OCI-LY1 (cell line): ENCODE data around the gene FOXA1.

Source experiments
- H2AFZ ChIP-seq: fragments of 200-600 bp; sonication (generic), shearing (Covaris generic); 2 replicates; pipeline ENCODE4 v1.6.0; 2014; ENCODE audit warnings: antibody characterized with exemption, mild to moderate bottlenecking, low read length
- H3F3A ChIP-seq: fragments of 200-600 bp; sonication (generic), shearing (Covaris generic); 2 replicates; pipeline ENCODE4 v1.6.0; 2014; ENCODE audit warnings: mild to moderate bottlenecking, antibody characterized with exemption, low read length, moderate library complexity; ENCODE audit not compliant: insufficient read depth
- H3K27ac ChIP-seq: fragments of 200-600 bp; sonication (generic); 2 replicates; pipeline ENCODE4 v1.5.1; 2014; ENCODE audit warnings: low read length, mixed run types, mild to moderate bottlenecking, low read depth; ENCODE audit not compliant: poor library complexity, severe bottlenecking
- H3K27me3 ChIP-seq: fragments of 200-600 bp; sonication (generic); 2 replicates; pipeline ENCODE4 v1.6.0; 2014; ENCODE audit warnings: antibody characterized with exemption, mild to moderate bottlenecking, low read length, moderate library complexity; ENCODE audit not compliant: insufficient read depth
- H3K36me3 ChIP-seq: fragments of 200-600 bp; sonication (generic); 2 replicates; pipeline ENCODE4 v1.6.1; 2014; ENCODE audit warnings: mild to moderate bottlenecking, antibody characterized with exemption, low read length, moderate library complexity, mixed read lengths; ENCODE audit not compliant: insufficient read depth
- H3K4me1 ChIP-seq: fragments of 200-600 bp; sonication (generic); 2 replicates; pipeline ENCODE4 v1.5.1; 2014; ENCODE audit warnings: mild to moderate bottlenecking, low read length, moderate library complexity; ENCODE audit not compliant: insufficient read depth, severe bottlenecking
- H3K4me2 ChIP-seq: fragments of 200-600 bp; sonication (generic), shearing (Covaris generic); 2 replicates; pipeline ENCODE4 v1.6.1; 2014; ENCODE audit warnings: low read length
- H3K4me3 ChIP-seq: fragments of 200-600 bp; sonication (generic); 2 replicates; pipeline ENCODE4 v1.5.1; 2014; ENCODE audit warnings: low read length, low read depth, mild to moderate bottlenecking, mixed read lengths; ENCODE audit not compliant: poor library complexity, severe bottlenecking
- H3K79me2 ChIP-seq: fragments of 200-600 bp; shearing (Covaris generic); 2 replicates; pipeline ENCODE4 v1.6.1; 2016; ENCODE audit warnings: mixed run types, low read length, mixed read lengths; ENCODE audit not compliant: insufficient read depth
- H3K9ac ChIP-seq: fragments of 200-600 bp; sonication (generic), shearing (Covaris generic); 2 replicates; pipeline ENCODE4 v1.6.1; 2014; ENCODE audit warnings: mild to moderate bottlenecking, low read length, mixed read lengths
- H3K9me2 ChIP-seq: fragments of 200-600 bp; sonication (generic), shearing (Covaris generic); 2 replicates; pipeline ENCODE4 v1.6.1; 2014; ENCODE audit warnings: low read depth, mild to moderate bottlenecking, low read length, mixed read lengths
- H3K9me3 ChIP-seq: fragments of 200-600 bp; shearing (Covaris generic); 2 replicates; pipeline ENCODE4 v1.6.1; 2014; ENCODE audit warnings: low read length, mixed read lengths
- H4K20me1 ChIP-seq: fragments of 200-600 bp; sonication (generic), shearing (Covaris generic); 2 replicates; pipeline ENCODE4 v1.6.0; 2016; ENCODE audit warnings: mild to moderate bottlenecking, low read length; ENCODE audit not compliant: insufficient read depth
- EZH2 ChIP-seq: fragments of 200-600 bp; sonication (generic), shearing (Covaris generic); IDR thresholded peaks from 2 replicates; pipeline ENCODE4 v1.8.0; 2017; ENCODE audit warnings: borderline replicate concordance, mixed run types, mild to moderate bottlenecking, antibody characterized with exemption, low read length, moderate library complexity, mixed read lengths
- TF ChIP-seq, protein P1 (sequence below): fragments of 200-600 bp; sonication (generic), shearing (Covaris generic); IDR thresholded peaks from 2 replicates; pipeline ENCODE4 v1.5.1; 2017; ENCODE audit warnings: mild to moderate bottlenecking, antibody characterized with exemption, low read length, moderate library complexity, mixed read lengths

The FOXA1 gene

DNA sequence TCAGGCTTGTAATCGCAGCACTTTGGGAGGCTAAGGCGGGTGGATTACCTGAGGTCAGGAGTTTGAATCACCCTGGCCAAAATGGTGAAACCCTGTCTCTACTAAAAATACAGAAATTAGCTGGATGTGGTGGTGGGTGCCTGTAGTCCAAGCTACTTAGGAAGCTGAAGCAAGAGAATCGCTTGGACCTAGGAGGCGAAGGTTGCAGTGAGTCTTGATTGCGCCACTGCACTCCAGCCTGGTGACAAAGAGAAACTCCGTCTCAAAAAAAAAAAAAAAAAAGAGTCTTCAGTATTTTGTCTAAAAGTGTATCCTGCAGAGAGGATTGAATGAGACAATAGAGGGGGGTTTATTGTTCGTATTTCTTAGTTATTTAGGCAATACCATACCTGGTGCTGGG lies 25.3 kb downstream of the FOXA1 start:
- TF ChIP-seq, protein P1, sequence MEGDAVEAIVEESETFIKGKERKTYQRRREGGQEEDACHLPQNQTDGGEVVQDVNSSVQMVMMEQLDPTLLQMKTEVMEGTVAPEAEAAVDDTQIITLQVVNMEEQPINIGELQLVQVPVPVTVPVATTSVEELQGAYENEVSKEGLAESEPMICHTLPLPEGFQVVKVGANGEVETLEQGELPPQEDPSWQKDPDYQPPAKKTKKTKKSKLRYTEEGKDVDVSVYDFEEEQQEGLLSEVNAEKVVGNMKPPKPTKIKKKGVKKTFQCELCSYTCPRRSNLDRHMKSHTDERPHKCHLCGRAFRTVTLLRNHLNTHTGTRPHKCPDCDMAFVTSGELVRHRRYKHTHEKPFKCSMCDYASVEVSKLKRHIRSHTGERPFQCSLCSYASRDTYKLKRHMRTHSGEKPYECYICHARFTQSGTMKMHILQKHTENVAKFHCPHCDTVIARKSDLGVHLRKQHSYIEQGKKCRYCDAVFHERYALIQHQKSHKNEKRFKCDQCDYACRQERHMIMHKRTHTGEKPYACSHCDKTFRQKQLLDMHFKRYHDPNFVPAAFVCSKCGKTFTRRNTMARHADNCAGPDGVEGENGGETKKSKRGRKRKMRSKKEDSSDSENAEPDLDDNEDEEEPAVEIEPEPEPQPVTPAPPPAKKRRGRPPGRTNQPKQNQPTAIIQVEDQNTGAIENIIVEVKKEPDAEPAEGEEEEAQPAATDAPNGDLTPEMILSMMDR, result no peak
- TF ChIP-seq EZH2, result no peak
- no peaks in the 10 kb centered on the region for H3K79me2 ChIP-seq
- H4K20me1 ChIP-seq, result no peaks in the 10 kb centered on the region
- no peaks in the 10 kb centered on the region for H3K9me2 ChIP-seq
- H3K4me2 ChIP-seq, result no peak overlapping the region
- H3K27ac ChIP-seq, result no peak overlapping the region
- H2AFZ ChIP-seq, result no peak overlapping the region
- H3K9ac ChIP-seq, result no peak overlapping the region
- no peaks in the 10 kb centered on the region for H3K4me1 ChIP-seq
- no peaks in the 10 kb centered on the region for H3F3A ChIP-seq
- no peaks in the 10 kb centered on the region for H3K36me3 ChIP-seq
- H3K9me3 ChIP-seq, result no peaks in the 10 kb centered on the region
- no peaks in the 10 kb centered on the region for H3K27me3 ChIP-seq
- H3K4me3 ChIP-seq, result no peak overlapping the region

DNA sequence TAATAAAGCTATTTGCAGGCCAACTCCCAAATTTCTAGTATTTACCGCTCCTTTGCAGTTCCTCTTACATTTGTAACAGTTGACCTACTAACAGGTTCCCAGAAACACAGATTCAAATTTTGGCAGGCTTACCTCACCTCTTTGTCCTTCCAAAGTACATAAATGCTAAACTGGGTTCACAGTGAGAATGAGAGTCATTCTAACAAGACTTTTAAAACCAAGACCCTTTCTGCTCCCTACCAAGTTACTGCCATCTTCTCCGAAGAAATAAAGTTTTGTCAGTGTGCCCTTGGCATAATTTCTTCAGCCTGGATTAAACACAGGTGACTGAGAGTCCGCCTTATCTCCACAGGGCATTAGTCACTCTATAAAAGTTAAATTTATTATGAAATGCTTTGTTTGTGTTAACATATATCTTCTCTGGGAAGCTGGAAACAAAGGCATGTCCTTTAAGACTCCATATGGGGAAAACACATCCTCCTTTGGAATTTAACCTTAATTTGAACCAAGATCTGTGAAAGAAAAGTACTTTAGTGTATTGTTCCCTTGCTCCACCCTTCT lies 28.2 kb downstream of the FOXA1 start:
- TF ChIP-seq, protein P1, result no peak
- TF ChIP-seq EZH2, result no peak
- H3K79me2 ChIP-seq, result no peaks in the 10 kb centered on the region
- no peaks in the 10 kb centered on the region for H3K9me2 ChIP-seq
- H3K9me3 ChIP-seq, result no peaks in the 10 kb centered on the region
- H3K27ac ChIP-seq, result no peak overlapping the region
- H3K27me3 ChIP-seq, result no peaks in the 10 kb centered on the region
- H3K4me3 ChIP-seq, result no peak overlapping the region
- no peaks in the 10 kb centered on the region for H4K20me1 ChIP-seq
- no peak overlapping the region for H2AFZ ChIP-seq
- H3K36me3 ChIP-seq, result no peaks in the 10 kb centered on the region
- no peaks in the 10 kb centered on the region for H3F3A ChIP-seq
- H3K4me1 ChIP-seq, result no peaks in the 10 kb centered on the region
- H3K4me2 ChIP-seq, result no peak overlapping the region
- no peak overlapping the region for H3K9ac ChIP-seq

DNA sequence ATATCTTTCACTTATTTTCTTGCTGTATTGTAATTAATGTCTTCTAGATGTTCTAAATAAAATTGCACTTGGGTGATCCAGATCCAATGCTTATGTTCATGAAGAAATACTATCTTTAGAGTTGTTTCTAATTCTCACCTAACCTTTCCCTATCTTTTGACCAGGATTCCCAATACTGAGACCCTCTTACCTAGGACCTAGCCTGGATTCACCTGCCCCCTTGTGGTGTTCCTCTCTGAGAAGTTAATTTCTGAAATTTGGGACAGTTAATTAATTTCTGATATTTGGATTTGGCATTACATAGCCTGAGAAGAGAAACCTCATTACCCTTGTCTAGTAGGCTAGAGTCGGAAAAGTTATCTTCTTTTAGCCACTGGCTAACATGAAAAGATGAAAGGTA lies 29.5 kb downstream of the FOXA1 start:
- Histone ChIP-seq H3K27me3 (no peaks in the 10 kb centered on the region), H3K4me2 (no peak overlapping the region), H3K79me2 (no peaks in the 10 kb centered on the region), H4K20me1 (no peaks in the 10 kb centered on the region), H3K9me2 (no peaks in the 10 kb centered on the region), H3K9me3 (no peaks in the 10 kb centered on the region), H3K4me1 (no peaks in the 10 kb centered on the region), H3F3A (no peaks in the 10 kb centered on the region), H3K9ac (no peak overlapping the region), H3K27ac (no peak overlapping the region), H3K4me3 (no peak overlapping the region), H2AFZ (no peak overlapping the region), H3K36me3 (no peaks in the 10 kb centered on the region)
- TF ChIP-seq EZH2, result no peak
- TF ChIP-seq, protein P1, result peak; percentile 13; the same call in 1 of the 2 replicates
